LNCaP clone FGC (cell line): ENCODE data around the gene GRHL1.

Source experiments
- DNase-seq: peaks from one replicate; pipeline ENCODE4 v3.0.0-alpha.2; 2011; ENCODE audit warnings: low read depth
- H3K4me3 ChIP-seq: 2 replicates; pipeline ENCODE4 v1.5.1; 2011; ENCODE audit warnings: mild to moderate bottlenecking, low read depth, low read length, control low read depth
- TF ChIP-seq, protein P1 (sequence below): IDR thresholded peaks from 2 replicates; pipeline ENCODE4 v1.5.1; 2012; ENCODE audit warnings: mild to moderate bottlenecking; ENCODE audit not compliant: control insufficient read depth, insufficient read depth; ENCODE audit errors: extremely low read depth

GRHL1 gene

GRCh38 chr2:9941196-9941995 is 10.1 kb upstream of the GRHL1 start:
- TF ChIP-seq, protein P1, sequence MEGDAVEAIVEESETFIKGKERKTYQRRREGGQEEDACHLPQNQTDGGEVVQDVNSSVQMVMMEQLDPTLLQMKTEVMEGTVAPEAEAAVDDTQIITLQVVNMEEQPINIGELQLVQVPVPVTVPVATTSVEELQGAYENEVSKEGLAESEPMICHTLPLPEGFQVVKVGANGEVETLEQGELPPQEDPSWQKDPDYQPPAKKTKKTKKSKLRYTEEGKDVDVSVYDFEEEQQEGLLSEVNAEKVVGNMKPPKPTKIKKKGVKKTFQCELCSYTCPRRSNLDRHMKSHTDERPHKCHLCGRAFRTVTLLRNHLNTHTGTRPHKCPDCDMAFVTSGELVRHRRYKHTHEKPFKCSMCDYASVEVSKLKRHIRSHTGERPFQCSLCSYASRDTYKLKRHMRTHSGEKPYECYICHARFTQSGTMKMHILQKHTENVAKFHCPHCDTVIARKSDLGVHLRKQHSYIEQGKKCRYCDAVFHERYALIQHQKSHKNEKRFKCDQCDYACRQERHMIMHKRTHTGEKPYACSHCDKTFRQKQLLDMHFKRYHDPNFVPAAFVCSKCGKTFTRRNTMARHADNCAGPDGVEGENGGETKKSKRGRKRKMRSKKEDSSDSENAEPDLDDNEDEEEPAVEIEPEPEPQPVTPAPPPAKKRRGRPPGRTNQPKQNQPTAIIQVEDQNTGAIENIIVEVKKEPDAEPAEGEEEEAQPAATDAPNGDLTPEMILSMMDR = no peak
- no peak overlapping the region for H3K4me3 ChIP-seq

GRCh38 chr2:9941996-9942390 is 9.5 kb upstream of the GRHL1 start:
- DNase-seq = no peak
- TF ChIP-seq, protein P1 = no peak

More at GRCh38 chr2:9941196-9941995, 10.1 kb upstream of the GRHL1 start:
- no peak for DNase-seq

GRCh38 chr2:9944330-9944758 is 7.1 kb upstream of the GRHL1 start:
- TF ChIP-seq, protein P1 = no peak
- no peak overlapping the region for H3K4me3 ChIP-seq
- DNase-seq = no peak

More at GRCh38 chr2:9941996-9942390, 9.5 kb upstream of the GRHL1 start:
- H3K4me3 ChIP-seq = no peak overlapping the region

GRCh38 chr2:9945596-9945995 is 5.9 kb upstream of the GRHL1 start:
- TF ChIP-seq, protein P1 = no peak
- DNase-seq = no peak
- H3K4me3 ChIP-seq = no peak overlapping the region

DNA sequence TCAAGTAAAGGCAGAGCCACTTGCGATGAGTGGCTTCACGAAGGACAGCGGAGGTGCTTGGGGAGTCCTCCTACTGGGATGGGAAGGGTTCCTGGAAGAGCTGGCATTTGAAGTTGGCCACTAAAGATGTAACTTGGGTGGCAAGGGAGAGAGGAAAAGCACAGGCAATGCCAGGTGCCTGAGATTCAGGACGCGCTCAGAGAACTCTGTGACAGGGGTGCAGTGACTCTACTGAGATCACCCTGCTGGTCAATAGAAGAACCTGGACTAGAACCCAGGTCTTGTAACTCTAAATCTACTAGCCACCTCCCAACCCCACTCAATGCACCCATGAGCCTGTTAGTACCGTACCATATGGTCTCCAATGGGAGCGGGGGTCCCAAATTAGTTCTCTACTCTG is 5.4 kb upstream of the GRHL1 start:
- no peak overlapping the region for H3K4me3 ChIP-seq
- TF ChIP-seq, protein P1 = no peak
- DNase-seq = no peak

DNA sequence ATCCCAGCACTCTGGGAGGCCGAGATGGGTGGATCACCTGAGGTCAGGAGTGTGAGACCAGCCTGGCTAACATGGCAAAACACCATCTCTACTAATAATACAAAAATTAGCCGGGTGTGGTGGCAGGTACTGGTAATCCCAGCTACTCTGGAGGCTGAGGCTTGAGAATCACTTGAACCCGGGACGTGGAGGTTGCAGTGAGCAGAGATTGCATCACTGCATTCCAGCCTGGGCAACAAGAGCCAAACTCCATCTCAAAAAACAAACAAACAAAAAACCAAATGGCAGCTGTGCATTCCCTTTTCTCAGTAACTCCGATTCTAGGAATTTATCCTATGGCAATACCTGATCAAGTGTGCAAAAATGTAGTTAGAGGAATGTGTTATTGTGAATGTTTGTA is 4.7 kb upstream of the GRHL1 start:
- no peak overlapping the region for H3K4me3 ChIP-seq
- no peak for DNase-seq
- TF ChIP-seq, protein P1 = no peak

GRCh38 chr2:9948721-9949120 is 2.8 kb upstream of the GRHL1 start:
- no peak overlapping the region for H3K4me3 ChIP-seq
- no peak for DNase-seq
- TF ChIP-seq, protein P1 = no peak
